GM18868 (cell line): ENCODE results near the gene PHYHD1.
"Not testable (repeated sequence)": the region's sequence is repeated elsewhere in the genome, so short reads cannot be mapped to it uniquely, and the experiment has no call there.

Experiments used
- ATAC-seq: cut with Tn5 transposase; IDR thresholded peaks from one replicate; pipeline ENCODE4 v1.9.1; 2021; ENCODE audit warnings: mild to moderate bottlenecking, moderate library complexity; ENCODE audit not compliant: unreplicated experiment

PHYHD1 gene

DNA sequence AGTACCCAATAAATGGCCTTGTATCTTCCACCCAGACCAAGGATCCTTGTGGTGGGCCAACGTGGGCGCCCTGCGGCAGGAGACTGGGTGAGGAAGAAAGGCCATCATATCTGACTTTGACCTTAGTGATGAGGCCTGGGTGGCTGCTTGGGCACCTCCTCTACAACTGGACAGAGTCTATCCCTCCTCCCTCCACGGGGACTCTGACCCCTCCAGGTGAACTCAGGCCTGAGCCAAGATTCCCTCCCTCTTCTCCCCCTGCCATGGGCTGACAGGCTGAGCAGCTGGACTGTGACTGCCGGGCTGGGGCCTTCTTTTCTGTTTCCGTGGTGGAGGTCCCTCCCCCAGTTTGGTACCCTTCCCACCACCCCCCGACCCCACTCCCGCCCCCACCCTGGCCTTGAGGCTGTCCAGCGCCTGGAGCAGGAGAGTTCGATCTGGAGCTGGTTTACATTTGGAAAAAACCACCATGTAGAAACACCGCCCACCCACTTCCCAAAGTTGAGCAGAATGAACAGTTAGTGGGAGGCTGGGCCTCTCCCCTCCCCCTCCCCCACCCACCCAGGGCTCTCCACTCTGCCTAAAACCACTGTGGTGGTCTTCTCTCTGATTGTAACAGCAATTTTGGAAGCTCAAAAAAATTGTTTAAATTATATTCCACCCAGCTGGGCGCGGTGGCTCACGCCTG is 1.2 kb upstream of the PHYHD1 start:
- ATAC-seq: no peak

- ATAC-seq: no peak
These were observed 1.3 kb downstream of the PHYHD1 start for GRCh38 chr9:128921881-128922763.

DNA sequence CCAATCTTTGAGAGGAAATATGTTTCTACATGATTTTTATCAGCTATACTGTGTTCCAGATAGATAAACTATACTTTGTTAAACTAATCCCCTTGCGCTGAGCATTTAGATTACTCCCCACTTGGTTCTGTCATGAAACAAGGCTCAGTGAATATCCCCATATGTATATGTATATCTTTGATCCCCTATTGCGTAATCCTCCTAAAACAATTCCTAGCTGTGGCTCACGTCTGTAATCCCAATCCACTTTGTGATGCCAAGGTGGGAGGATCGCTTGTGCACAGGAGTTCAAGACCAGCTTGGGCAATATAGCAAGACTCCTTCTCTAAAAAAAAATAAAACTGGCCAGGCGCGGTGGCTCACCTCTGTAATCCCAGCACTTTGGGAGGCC is 2.7 kb downstream of the PHYHD1 start:
- no peak for ATAC-seq

- ATAC-seq: no peak
These were observed 7.1 kb downstream of the PHYHD1 start for GRCh38 chr9:128927731-128928411.

DNA sequence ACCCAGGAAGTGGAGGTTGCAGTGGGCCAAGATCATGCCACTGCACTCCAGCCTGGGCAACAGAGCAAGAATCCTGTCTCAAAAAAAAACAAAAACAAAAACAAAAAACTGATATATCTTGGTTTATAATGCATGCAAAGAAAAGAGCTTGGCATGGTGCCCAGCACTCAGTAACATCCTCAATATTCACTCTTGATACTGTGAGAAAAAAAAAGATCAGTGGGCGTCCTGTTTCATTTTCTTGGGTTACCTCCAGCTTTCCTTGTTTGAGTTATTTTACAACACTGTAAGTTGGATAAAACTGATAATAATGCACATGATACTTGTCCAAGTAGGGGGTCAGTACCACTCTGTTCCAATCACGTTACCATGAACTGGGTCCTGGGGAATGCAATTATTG is 7.8 kb downstream of the PHYHD1 start:
- ATAC-seq: no peak

- no peak for ATAC-seq
These were observed 8.8 kb downstream of the PHYHD1 start for GRCh38 chr9:128929560-128929959.

DNA sequence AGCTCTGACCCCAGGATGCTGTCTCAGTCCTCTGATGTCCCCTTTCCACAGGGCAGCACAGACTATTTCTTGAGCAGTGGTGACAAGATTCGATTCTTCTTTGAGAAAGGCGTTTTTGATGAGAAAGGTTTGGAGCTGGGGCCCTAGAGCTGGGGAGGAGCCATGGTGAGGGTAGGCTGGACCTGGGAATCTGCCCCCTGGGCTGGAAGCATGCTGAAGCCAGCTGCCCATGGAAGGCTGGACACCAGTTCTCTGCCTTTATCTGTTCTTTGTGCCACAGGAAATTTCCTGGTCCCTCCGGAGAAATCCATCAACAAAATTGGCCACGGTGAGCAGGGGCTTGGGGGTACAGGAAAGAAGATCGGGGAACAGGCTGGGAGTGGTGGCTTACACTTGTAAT is 12.9 kb downstream of the PHYHD1 start:
- no peak for ATAC-seq

DNA sequence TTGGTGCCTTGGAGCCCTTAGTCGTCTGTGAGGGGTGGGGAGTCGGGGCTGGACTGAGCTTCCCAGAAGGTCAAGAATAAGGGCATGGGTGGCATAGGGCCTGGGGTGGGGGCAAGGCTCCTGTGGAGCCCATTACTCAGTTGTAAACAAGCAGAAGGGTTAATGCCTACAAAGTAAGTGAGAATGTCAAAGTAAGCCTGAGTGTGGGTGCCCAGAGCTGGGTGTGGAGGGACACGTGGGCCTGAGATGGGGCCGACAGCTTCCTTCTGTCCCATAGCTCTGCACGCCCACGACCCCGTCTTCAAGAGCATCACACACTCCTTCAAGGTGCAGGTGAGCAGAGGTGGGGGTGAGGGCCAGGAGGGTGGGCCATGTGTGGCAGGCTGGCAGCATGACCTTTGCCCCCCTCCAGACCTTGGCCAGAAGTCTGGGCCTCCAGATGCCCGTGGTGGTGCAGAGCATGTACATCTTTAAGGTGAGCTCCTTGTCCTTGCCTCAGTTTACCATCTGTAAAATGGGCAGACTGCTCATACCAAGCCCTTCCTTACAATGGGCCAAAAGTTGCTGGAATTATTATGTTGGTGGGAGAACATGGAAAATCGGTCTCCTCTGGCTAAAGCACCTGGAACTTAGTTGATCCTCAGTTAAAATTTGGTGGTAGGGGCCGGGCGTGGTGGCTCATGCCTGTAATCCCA is 15.5 kb downstream of the PHYHD1 start:
- ATAC-seq: no peak

DNA sequence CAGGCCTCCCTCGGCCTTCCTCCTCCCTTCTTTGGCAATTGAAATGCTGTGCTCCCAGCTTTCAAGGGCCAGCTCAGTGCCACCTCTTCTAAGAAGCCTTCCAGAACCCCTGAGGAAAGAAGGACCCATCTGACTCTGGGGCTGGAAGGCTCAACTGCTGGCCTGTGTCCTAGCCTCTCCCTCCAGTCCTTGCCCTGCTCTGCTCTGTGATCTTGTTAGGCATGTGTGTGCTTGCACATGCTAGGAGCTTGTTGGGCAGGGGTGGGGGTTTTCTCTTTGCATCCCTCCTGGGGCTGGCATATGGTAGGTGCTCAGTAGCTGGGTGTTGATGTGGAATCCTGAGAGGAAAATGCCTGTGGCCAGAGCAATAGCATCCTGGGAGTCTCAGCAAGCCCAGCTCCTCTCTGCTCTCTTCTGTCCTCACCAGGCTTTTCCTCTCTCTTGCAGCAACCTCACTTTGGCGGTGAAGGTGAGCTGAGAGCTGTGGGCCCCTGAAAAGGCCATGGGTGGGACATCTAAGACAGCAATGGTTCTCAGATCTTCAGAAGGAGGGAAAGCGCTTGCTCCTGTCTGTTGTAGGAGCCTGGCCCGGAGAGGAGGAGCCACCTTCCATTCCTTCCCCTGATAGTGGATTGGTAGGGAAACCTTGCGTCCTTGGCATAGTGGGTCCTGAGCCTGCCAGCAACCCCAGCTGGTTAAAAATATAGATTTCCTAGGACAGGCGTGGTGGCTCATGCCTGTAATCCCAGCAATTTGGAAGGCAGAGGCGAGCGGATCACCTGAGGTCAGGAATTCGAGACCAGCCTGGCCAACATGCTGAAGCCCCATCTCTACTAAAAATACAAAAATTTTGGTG is 16.8 kb downstream of the PHYHD1 start:
- no peak for ATAC-seq

DNA sequence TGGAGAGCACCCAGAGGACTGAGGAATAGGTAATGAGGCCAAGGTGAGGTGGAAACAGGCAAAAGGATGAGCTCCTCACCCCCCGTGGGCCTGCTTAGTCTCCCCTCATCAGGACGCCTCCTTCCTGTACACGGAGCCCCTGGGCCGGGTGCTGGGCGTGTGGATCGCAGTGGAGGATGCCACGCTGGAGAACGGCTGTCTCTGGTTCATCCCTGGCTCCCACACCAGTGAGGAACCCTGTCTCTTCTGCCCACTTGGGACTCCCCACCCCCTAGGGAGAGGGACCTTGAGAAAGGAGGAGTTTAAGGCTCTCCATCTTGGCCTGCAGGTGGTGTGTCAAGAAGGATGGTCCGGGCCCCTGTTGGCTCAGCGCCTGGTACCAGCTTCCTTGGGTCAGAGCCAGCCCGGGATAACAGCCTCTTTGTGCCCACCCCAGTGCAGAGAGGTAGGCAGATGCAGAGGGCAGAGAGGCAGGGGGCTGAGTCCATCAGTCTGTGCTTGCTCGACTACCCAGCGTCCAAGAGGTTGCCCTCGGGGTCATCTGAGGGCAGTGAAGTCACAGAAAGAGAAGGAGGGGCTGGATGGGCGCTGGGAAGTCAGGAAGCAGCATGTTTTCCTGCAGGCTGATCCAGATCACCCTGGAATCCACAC is 19.6 kb downstream of the PHYHD1 start:
- no peak for ATAC-seq

GRCh38 chr9:128940946-128941755 is 20.4 kb downstream of the PHYHD1 start:
- no peak for ATAC-seq

GRCh38 chr9:128943832-128944620 is 23.2 kb downstream of the PHYHD1 start:
- no peak for ATAC-seq

DNA sequence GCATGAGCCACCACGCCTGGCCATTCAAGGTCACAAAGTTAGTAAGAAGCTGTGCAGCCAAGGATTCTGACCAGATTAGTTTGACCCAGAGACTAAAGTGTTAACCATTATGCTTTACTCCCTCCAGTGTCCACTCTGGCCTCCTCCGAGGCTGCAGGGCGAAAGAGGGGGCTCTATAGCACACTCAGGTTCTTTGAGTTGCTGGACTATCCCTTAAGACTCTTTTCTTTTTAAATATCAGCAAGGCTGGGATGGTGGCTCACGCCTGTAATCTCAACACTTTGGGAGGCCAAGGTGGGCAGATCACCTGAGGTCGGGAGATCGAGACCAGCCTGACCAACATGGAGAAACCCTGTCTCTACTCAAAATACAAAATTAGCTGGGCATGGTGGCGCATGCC is 24.2 kb downstream of the PHYHD1 start:
- ATAC-seq: not testable (repeated sequence)

DNA sequence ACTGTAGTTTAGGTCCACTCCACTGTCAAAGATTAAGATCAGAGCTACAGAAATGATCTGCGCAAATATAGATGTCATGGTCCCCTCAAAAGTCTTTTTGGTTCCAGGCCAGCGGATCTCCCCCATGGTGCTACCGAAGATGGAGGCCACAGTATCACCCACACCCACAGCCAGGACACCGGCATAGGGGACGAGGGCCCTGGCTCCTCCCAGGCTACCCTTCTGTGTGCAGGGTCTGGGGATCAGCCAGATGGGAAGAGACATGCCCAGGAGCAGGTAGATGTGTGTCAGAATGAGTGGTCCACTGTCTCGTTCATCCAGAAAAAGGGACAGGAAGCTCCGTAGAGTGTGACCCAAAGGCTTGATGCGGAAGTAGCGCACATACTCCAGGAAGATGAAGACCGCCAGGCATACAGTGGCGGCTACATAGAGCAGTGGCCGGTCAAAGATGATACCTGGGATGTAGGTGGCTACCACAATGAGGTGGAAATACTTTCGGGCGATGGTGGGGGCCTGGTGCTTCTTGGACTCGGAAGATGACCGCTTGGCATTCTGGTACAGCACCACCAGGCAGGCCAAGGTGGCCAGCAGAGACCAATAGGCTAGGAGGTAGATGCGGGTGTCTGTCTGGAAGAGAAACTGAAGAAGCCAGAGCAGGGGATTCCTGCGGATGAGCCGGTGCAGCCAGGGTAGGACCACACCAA is 25.2 kb downstream of the PHYHD1 start:
- ATAC-seq: no peak

DNA sequence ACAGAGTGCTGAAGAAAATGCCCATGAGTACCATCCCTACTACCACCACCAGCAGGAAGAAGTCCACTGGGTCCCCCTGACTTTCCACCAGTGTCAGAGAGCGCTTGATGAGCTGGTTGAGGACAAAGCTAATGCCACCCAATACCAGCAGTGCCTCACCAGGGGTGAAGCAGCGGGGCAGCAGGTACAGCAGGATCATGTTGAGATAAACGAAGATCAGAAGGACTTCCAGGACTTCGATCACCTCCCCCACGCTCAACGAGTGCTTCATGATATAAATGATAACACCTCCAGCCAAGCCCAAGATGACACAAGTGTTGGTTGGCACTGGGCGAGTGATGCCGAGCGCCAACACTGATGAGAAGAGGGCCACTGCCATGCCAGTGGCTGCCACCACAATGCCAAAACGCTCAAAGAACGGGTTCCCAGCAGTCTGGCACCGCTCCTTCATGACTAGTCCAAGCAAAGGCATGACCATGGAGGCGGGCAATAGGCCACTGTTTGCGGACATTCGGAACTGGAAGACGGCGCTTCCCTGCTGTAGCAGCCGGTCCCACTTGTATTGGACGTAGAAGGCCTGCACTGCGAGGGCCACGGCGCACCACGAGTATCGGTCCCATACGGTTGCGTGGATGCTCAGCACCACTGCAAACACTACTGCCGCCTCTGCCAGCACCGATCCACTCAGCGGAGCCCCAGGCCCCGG is 25.9 kb downstream of the PHYHD1 start:
- peak; percentile 14 for ATAC-seq

DNA sequence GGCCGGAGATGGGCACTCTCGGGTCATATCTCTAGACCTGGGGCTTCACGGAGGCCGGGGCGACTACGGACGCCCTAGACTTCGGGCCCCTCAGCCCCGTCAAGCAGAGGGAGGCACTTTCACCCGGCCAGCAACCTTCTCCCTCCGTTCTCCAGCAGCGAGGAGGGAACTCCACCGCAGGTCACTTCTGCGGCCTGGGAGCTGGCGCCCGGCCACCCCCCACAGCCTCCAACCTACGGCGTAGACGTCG is 26.4 kb downstream of the PHYHD1 start:
- no peak for ATAC-seq
